ENCODE data around the gene CHRNA4.

Gene CHRNA4

DNA sequence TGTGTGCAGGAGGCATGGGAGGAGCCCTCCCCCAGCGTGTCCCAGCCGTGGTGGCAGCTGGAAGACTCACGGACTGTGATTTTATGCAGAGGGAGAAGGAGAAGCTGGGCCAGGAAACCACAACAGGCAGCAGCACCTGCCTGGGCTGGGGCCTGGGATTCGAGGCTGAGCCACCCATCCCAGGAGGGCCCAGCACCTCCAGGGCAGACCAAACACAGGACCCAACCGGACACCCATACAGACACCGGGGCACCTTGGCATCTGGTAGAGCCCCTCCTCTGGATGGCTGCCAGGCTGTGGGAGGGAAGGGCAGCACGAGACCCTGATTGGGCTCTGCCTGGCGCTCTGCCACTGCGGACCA, 41.7 kb upstream of the CHRNA4 start:
- Histone ChIP-seq H3K36me3 (ENCODE audit: control insufficient read depth, insufficient read depth, low read length) (no peaks in the 10 kb centered on the region), H3K27ac (ENCODE audit: low read depth, low read length) (no peak overlapping the region), H3K9ac (ENCODE audit: low read length) (no peak overlapping the region), H3K4me3 (ENCODE audit: low read length) (no peak overlapping the region), H3K4me1 (ENCODE audit: control insufficient read depth, insufficient read depth, low read length) (no peaks in the 10 kb centered on the region), H3K27me3 (ENCODE audit: control insufficient read depth, insufficient read depth, low read length) (peaks cover 6% of the 10 kb centered on the region)

DNA sequence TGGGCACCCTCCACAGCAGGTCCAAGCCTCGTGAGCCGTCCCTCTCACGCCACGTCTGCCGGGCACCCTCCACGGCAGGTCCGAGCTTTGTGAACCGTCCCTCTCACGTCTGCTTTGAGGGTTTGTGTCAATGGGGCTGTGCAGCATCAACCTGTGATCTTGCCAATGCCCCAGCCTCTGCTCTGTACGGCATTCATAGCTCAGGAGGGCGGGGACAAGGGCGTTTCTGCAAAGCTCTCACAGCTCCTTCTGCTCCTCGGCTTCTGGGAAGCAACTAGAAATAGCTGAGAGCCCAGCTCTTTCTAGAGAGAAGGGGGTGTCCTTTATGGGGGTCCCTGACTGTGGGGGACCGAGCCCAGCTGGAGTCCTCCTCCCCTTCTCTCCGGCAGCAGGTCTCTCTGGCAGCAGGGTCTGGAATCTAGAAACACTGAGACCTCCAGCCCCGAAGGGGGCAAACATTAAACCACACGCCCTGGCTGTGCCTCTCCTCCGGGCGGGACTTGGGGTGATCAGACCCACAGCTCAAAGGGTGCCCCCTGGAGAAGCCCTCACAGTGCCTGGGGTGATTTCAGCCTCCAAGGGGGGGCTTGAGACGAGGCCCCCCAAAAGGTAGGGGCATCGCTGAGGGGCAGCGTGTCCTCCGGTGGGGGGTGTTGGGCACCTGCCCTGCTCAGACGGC, 41.2 kb upstream of the CHRNA4 start:
- H3K4me1 ChIP-seq (ENCODE audit: control insufficient read depth, insufficient read depth, low read length): no peaks in the 10 kb centered on the region
- H3K27me3 ChIP-seq (ENCODE audit: control insufficient read depth, insufficient read depth, low read length): peaks cover 8% of the 10 kb centered on the region
- H3K4me3 ChIP-seq (ENCODE audit: low read length): no peak overlapping the region
- H3K27ac ChIP-seq (ENCODE audit: low read depth, low read length): no peak overlapping the region
- no peaks in the 10 kb centered on the region for H3K36me3 ChIP-seq (ENCODE audit: control insufficient read depth, insufficient read depth, low read length)
- no peak overlapping the region for H3K9ac ChIP-seq (ENCODE audit: low read length)

- no peak overlapping the region for H3K4me3 ChIP-seq (ENCODE audit: low read length)
- H3K27me3 ChIP-seq (ENCODE audit: control insufficient read depth, insufficient read depth, low read length): peaks cover 8% of the 10 kb centered on the region
- no peaks in the 10 kb centered on the region for H3K4me1 ChIP-seq (ENCODE audit: control insufficient read depth, insufficient read depth, low read length)
- H3K9ac ChIP-seq (ENCODE audit: low read length): no peak overlapping the region
- no peaks in the 10 kb centered on the region for H3K36me3 ChIP-seq (ENCODE audit: control insufficient read depth, insufficient read depth, low read length)
- no peak overlapping the region for H3K27ac ChIP-seq (ENCODE audit: low read depth, low read length)
These were observed 40.4 kb upstream of the CHRNA4 start for GRCh38 chr20:63401384-63402110.

- peaks cover 8% of the 10 kb centered on the region for H3K27me3 ChIP-seq (ENCODE audit: control insufficient read depth, insufficient read depth, low read length)
- no peaks in the 10 kb centered on the region for H3K4me1 ChIP-seq (ENCODE audit: control insufficient read depth, insufficient read depth, low read length)
- H3K4me3 ChIP-seq (ENCODE audit: low read length): no peak overlapping the region
- H3K36me3 ChIP-seq (ENCODE audit: control insufficient read depth, insufficient read depth, low read length): no peaks in the 10 kb centered on the region
- no peak overlapping the region for H3K9ac ChIP-seq (ENCODE audit: low read length)
- H3K27ac ChIP-seq (ENCODE audit: low read depth, low read length): no peak overlapping the region
These were observed 39.5 kb upstream of the CHRNA4 start for GRCh38 chr20:63400486-63401210.

DNA sequence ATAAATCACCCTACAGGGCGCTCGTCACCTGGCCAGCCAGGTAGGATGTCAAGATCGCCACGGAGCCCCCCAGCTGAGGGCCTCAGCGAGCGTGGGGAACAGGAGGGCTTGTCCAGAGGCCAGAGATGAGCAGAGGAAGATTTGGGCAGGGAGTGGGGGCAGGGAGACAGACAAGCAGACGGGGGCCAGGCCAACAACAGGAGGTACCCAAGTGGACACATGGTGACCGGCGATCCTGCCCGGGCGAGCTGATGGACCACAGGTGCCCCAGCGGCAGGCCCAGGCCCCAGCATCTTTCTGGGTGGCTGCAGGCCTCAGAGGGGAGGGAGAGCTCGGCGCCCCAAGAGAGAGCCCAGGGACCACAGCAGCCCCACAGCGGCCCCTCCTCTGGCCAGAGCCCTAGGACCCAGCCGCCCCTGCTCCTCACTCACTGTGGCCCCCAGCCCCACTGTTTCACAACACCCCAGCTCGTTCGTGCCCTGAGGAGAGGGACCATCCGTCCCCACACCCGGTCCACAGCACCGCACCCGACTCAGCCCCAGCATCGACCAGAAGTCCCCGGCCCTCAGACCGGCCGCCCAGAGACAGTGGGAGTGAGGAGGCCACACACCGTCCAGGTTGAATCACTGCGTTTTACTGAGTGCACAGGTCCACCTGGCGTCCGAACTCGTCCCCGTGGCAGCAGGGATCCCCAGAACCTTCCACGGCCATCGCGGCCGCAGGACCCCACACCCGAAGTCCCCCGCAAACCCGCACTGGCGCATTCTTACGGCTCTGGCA, 38.6 kb upstream of the CHRNA4 start:
- Histone ChIP-seq H3K27me3 (ENCODE audit: control insufficient read depth, insufficient read depth, low read length) (peaks cover 8% of the 10 kb centered on the region), H3K9ac (ENCODE audit: low read length) (no peak overlapping the region), H3K27ac (ENCODE audit: low read depth, low read length) (no peak overlapping the region)

GRCh38 chr20:63398744-63399514, 37.8 kb upstream of the CHRNA4 start:
- Histone ChIP-seq H3K36me3 (ENCODE audit: control insufficient read depth, insufficient read depth, low read length) (no peaks in the 10 kb centered on the region), H3K4me1 (ENCODE audit: control insufficient read depth, insufficient read depth, low read length) (no peaks in the 10 kb centered on the region), H3K27me3 (ENCODE audit: control insufficient read depth, insufficient read depth, low read length) (peaks cover 10% of the 10 kb centered on the region), H3K4me3 (ENCODE audit: low read length) (no peak overlapping the region), H3K9ac (ENCODE audit: low read length) (no peak overlapping the region), H3K27ac (ENCODE audit: low read depth, low read length) (no peak overlapping the region)

More for the DNA sequence above, 38.6 kb upstream of the CHRNA4 start:
- Histone ChIP-seq H3K4me3 (ENCODE audit: low read length) (no peak overlapping the region), H3K36me3 (ENCODE audit: control insufficient read depth, insufficient read depth, low read length) (no peaks in the 10 kb centered on the region), H3K4me1 (ENCODE audit: control insufficient read depth, insufficient read depth, low read length) (no peaks in the 10 kb centered on the region)

DNA sequence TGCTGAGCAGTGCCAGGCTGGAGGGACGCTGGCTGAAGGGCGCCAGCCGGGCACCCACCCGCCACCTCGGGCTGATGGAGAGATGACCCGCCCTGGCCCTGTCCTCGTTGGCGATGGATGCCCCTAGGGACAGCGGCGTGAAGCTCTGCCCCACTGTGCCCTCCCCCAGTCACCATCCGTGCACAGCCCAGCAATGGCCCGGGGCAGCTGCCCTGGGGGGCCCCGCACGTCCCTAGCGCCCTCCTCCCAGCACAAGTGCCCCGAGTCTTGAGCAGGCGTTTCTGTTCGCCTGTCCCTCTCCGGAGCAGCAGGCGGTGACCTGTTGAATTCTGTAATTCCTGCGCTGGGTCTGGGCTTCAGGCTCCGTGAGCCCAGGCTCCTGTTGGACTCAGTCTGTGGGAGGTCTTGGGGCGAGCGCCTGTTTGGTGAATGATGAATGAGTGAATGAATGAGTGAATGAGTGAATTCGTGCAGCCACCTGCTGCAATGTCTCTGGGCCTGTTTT, 36.8 kb upstream of the CHRNA4 start:
- Histone ChIP-seq H3K4me1 (ENCODE audit: control insufficient read depth, insufficient read depth, low read length) (no peaks in the 10 kb centered on the region), H3K27ac (ENCODE audit: low read depth, low read length) (no peak overlapping the region), H3K9ac (ENCODE audit: low read length) (no peak overlapping the region), H3K27me3 (ENCODE audit: control insufficient read depth, insufficient read depth, low read length) (peaks cover 6% of the 10 kb centered on the region), H3K4me3 (ENCODE audit: low read length) (no peak overlapping the region), H3K36me3 (ENCODE audit: control insufficient read depth, insufficient read depth, low read length) (no peaks in the 10 kb centered on the region)

GRCh38 chr20:63397155-63397843, 36.1 kb upstream of the CHRNA4 start:
- Histone ChIP-seq H3K4me3 (ENCODE audit: low read length) (no peak overlapping the region), H3K4me1 (ENCODE audit: control insufficient read depth, insufficient read depth, low read length) (no peaks in the 10 kb centered on the region), H3K36me3 (ENCODE audit: control insufficient read depth, insufficient read depth, low read length) (no peaks in the 10 kb centered on the region), H3K9ac (ENCODE audit: low read length) (no peak overlapping the region), H3K27me3 (ENCODE audit: control insufficient read depth, insufficient read depth, low read length) (peaks cover 6% of the 10 kb centered on the region), H3K27ac (ENCODE audit: low read depth, low read length) (no peak overlapping the region)

DNA sequence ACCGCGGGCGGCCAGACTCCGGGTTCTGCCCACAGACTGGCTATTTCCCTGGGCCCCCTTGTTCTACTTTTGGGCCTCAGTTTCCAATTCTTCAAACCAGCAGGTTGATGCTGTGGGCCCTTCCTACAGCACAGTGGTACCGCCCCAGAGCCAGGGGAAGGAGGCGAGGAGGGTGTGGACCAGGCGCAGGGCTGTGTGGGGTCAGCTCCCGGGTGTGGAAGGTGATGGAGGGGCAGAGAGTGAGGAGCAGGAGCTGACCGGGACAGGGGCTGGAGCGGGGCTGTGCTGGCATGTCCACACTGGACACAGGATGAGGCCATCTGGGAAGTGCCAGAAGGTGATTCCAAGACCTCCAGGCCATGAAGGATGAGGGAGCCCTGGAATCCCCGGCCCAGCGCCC, 35.2 kb upstream of the CHRNA4 start:
- no peak overlapping the region for H3K4me3 ChIP-seq (ENCODE audit: low read length)
- no peak overlapping the region for H3K27ac ChIP-seq (ENCODE audit: low read depth, low read length)
- no peaks in the 10 kb centered on the region for H3K4me1 ChIP-seq (ENCODE audit: control insufficient read depth, insufficient read depth, low read length)
- peaks cover 6% of the 10 kb centered on the region for H3K27me3 ChIP-seq (ENCODE audit: control insufficient read depth, insufficient read depth, low read length)
- no peak overlapping the region for H3K9ac ChIP-seq (ENCODE audit: low read length)
- H3K36me3 ChIP-seq (ENCODE audit: control insufficient read depth, insufficient read depth, low read length): no peaks in the 10 kb centered on the region

GRCh38 chr20:63395723-63396122, 34.6 kb upstream of the CHRNA4 start:
- Histone ChIP-seq H3K4me1 (ENCODE audit: control insufficient read depth, insufficient read depth, low read length) (no peaks in the 10 kb centered on the region), H3K27ac (ENCODE audit: low read depth, low read length) (no peak overlapping the region), H3K4me3 (ENCODE audit: low read length) (no peak overlapping the region), H3K36me3 (ENCODE audit: control insufficient read depth, insufficient read depth, low read length) (no peaks in the 10 kb centered on the region), H3K9ac (ENCODE audit: low read length) (no peak overlapping the region), H3K27me3 (ENCODE audit: control insufficient read depth, insufficient read depth, low read length) (peaks cover 6% of the 10 kb centered on the region)

DNA sequence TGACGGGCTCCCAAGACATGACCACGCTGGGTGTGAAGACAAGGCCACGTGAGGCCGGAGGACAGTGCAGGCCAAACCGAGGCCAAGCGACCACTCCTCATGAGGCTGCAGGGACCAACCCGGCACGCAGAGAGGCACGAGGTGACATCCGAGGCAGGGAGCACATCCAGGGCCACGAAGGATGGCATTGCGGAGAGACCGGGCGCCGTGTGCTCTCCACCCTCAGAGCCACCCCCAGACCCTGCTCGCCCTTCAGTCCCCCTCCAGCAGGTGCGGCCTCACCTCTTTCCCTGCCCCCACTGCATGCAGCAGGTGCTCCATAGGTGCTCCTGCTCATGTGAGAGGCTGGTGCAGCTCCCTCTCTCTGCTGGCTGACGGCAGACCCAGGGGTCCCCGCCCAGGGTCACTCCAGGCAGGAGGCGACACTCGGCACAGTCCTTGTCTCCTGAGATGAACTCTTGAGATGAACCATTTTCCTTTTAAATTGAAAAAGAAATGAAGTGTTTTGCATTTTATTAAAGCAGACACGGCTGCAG, 33.8 kb upstream of the CHRNA4 start:
- H3K27ac ChIP-seq (ENCODE audit: low read depth, low read length): no peak overlapping the region
- H3K36me3 ChIP-seq (ENCODE audit: control insufficient read depth, insufficient read depth, low read length): no peaks in the 10 kb centered on the region
- peaks cover 6% of the 10 kb centered on the region for H3K27me3 ChIP-seq (ENCODE audit: control insufficient read depth, insufficient read depth, low read length)
- no peaks in the 10 kb centered on the region for H3K4me1 ChIP-seq (ENCODE audit: control insufficient read depth, insufficient read depth, low read length)
- H3K9ac ChIP-seq (ENCODE audit: low read length): no peak overlapping the region
- H3K4me3 ChIP-seq (ENCODE audit: low read length): no peak overlapping the region
